Measurements from ENCODE around the gene TSGA10IP.

- TF ChIP-seq, protein P1, sequence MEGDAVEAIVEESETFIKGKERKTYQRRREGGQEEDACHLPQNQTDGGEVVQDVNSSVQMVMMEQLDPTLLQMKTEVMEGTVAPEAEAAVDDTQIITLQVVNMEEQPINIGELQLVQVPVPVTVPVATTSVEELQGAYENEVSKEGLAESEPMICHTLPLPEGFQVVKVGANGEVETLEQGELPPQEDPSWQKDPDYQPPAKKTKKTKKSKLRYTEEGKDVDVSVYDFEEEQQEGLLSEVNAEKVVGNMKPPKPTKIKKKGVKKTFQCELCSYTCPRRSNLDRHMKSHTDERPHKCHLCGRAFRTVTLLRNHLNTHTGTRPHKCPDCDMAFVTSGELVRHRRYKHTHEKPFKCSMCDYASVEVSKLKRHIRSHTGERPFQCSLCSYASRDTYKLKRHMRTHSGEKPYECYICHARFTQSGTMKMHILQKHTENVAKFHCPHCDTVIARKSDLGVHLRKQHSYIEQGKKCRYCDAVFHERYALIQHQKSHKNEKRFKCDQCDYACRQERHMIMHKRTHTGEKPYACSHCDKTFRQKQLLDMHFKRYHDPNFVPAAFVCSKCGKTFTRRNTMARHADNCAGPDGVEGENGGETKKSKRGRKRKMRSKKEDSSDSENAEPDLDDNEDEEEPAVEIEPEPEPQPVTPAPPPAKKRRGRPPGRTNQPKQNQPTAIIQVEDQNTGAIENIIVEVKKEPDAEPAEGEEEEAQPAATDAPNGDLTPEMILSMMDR (IDR thresholded peaks at IDR 0.05; ENCODE audit: low read depth, low read length, poor library complexity, severe bottlenecking) = no peak
- TF ChIP-seq EZH2phosphoT487 (IDR thresholded peaks at IDR 0.05; ENCODE audit: borderline replicate concordance, low read length) = no peak
Measured at GRCh38 chr11:65898656-65899355, 46.5 kb upstream of the TSGA10IP start.
